ENCODE results near the gene KDM2A.

KDM2A gene

GRCh38 chr11:67266449-67267187 is 147.6 kb downstream of the KDM2A start, which contains the start of gene GRK2:
Gene GRK2, plus strand, starts transcription at chr11:67266473. Its CDS starts 227 bp downstream, at chr11:67266700.
- no peak for FAIRE-seq
- TF ChIP-seq, protein P1, sequence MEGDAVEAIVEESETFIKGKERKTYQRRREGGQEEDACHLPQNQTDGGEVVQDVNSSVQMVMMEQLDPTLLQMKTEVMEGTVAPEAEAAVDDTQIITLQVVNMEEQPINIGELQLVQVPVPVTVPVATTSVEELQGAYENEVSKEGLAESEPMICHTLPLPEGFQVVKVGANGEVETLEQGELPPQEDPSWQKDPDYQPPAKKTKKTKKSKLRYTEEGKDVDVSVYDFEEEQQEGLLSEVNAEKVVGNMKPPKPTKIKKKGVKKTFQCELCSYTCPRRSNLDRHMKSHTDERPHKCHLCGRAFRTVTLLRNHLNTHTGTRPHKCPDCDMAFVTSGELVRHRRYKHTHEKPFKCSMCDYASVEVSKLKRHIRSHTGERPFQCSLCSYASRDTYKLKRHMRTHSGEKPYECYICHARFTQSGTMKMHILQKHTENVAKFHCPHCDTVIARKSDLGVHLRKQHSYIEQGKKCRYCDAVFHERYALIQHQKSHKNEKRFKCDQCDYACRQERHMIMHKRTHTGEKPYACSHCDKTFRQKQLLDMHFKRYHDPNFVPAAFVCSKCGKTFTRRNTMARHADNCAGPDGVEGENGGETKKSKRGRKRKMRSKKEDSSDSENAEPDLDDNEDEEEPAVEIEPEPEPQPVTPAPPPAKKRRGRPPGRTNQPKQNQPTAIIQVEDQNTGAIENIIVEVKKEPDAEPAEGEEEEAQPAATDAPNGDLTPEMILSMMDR (IDR thresholded peaks at IDR 0.05; ENCODE audit: insufficient read depth, missing control alignments) = no peak

DNA sequence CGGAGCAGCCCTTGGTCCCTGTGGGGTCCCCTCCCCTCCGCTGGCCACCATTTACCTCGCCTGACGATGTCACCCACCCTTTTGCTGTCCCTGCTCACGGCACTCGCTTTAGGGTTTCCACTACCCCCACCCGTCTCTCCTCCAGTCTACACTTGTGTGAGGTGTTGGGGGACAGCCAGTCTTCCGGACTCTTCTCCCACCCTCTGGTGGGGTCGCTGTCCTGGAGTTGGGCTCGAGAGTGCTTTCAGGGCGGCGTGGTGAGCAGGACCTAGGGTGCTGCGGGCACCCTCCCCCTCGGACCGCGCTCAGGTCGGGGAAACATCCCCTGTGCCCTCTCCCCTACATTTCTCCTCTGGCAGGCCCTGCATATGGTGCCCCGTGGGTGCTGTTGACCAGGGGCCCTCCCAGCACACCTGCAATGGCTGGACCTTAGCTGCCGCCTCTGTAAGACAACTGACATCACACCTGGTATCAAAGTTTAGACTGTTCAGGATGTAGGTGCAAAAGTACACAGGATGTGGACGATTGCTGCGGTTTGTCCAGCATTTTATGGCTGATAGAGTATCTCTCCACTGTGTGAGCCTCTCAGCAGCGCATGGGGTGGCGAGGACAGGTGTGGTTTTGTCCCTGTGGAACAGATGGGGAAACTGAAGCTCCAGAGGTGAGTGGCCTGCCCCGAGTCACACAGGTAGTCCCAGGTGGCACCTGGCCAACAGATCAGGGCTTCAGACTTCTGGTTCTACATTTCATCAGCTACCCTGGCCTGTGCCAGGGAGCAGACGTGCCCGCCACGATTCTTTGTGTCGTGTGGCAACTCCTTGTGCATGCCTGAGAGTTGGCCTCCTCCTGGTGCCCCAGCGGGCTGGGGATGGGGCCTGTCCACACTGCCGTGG is 148.4 kb downstream of the KDM2A start:
- TF ChIP-seq, protein P1 (IDR thresholded peaks at IDR 0.05; ENCODE audit: insufficient read depth, missing control alignments) = no peak
- DNase-seq (ENCODE audit: insufficient read length, low spot score) (no peak), FAIRE-seq (no peak)

More at GRCh38 chr11:67266449-67267187, 147.6 kb downstream of the KDM2A start, which contains the start of gene GRK2:
- DNase-seq (ENCODE audit: insufficient read length, low spot score) = peak; percentile 68

DNA sequence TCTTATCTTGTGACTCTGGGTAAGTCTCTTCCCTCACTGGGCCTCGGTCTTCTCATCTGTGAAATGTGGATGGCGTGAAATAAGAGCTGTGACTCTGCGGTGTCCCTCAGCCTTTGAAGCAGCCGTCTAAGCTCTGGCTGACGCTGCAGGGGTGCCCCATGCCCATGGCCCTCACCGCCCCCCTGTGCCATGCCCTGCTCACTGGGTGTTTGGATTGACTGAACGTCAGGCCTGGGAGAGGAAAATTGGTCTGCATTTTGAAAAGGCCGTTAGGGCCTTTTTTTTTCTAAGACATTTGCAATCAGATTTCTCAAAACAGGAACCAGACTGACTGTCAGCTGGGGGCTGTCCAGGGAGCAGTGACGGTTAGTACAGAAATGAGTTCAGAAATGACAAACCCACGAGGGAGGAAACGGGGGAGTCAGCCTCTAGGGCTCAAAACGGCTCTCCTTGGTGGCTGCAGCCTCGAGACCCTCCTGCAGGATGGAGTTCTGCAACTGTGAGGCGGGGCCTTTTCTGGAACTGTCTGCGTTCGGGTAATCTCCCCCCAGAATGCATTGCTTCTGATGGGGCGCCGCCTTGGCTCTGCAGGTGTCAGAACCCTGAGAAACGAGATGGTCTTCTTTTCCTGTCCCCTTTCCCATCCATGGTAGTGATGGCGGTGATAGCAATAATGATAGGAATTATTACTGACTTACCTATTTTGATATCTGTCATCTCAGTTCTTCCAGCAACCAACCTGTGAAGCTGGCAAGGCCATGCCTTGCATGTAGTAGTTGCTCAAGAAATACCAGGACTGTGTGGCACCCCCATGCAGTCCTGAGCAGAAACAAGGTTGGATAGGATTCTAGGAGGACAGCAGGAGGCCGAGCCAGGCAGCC is 149.3 kb downstream of the KDM2A start:
- FAIRE-seq (no peak), DNase-seq (ENCODE audit: insufficient read length, low spot score) (no peak)

DNA sequence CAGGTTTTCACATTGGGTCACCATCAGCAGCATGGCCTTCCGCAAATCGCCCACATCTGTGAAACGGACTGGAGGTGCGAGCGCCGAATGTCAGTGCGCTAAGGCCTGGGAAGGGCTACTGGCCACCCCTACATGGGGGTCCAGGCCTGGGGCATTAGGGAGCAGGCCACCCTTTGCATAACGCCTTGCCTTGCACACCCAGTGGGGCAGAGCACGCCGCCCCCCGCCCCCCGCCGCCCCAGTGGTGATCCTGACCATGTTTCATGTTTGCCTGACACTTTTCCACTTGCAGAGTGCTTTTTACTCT is 149.9 kb downstream of the KDM2A start:
- DNase-seq (ENCODE audit: insufficient read length, low spot score) = no peak
- FAIRE-seq = no peak
- TF ChIP-seq, protein P1 (IDR thresholded peaks at IDR 0.05; ENCODE audit: insufficient read depth, missing control alignments) = no peak

More for the DNA sequence above, 149.3 kb downstream of the KDM2A start:
- TF ChIP-seq, protein P1 (IDR thresholded peaks at IDR 0.05; ENCODE audit: insufficient read depth, missing control alignments) = no peak

DNA sequence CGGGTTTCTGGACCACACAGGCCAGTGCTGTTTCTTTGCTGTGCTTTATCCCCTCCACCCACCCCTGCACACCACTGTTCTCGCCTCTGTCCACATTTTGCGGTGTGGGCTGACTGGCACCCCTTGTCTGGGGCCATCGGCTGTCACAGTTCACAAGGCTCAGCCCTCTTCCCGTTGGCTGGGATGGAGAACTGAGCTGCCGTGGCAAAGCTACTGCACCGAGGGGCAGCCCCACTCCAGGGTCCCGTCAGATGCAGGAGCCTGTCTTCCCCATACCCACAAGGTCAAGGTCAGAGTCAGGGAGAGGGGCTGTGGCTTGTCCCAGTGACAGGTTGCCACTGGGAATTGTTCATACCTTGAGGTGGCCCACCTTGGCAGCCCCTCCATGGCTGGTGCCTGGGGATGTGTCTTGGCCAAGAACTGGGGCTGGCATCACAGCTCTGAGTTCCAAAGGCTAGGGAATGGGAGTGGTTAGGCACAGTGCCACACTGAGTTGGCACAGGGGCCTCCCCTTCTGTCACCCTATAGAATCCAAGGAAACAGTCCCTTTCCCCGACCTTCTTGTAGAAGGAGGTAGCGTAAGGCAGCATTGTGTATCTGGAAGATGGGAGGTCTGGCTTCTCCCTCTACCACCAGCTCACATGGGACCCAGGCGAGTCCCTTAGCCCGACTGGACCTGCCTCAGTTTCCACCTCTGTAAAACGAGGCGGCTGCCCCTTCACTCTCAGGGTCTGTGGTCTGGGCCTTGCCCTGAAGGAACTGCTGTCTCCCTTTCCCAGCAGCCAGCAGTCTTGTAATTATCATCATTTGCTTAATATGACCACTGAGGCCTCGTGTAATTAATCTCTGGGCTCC is 150.6 kb downstream of the KDM2A start:
- DNase-seq (ENCODE audit: insufficient read length, low spot score) (no peak), FAIRE-seq (no peak)
- TF ChIP-seq, protein P1 (IDR thresholded peaks at IDR 0.05; ENCODE audit: insufficient read depth, missing control alignments) = no peak

All from D721Med (cell line).